ENCODE measurements around the gene RPEL1.
"Not testable (repeated sequence)": the region's sequence is repeated elsewhere in the genome, so short reads cannot be mapped to it uniquely, and the experiment has no call there.

GRCh38 chr10:103224721-103225120 is 21.0 kb upstream of the RPEL1 start:
- TF ChIP-seq CTCF (IDR thresholded peaks at IDR 0.05; ENCODE audit: low read depth, low read length, missing input control); RAD21 (IDR thresholded peaks at IDR 0.05); SP1 (IDR thresholded peaks at IDR 0.05); TAF1 (conservative IDR thresholded peaks at IDR 0.05); YY1 (IDR thresholded peaks at IDR 0.05); ATF3 (IDR thresholded peaks at IDR 0.05); FOXA2 (IDR thresholded peaks at IDR 0.05): not testable (repeated sequence)
